Measurements from ENCODE around the gene SDK1. TPM values are rescaled to one million over a fixed set of nuclear protein-coding genes. Genes with fewer than 3 reads are reported as not detected.

SDK1 gene
- total RNA-seq, 3 donors from 2014 or later (not counting 1 experiment from before 2014, with no cell fraction given), result 0.05 to 0.11 TPM; not detected in 1

GRCh38 chr7:4167385-4167910 lies 866.4 kb downstream of the SDK1 start:
- no peak overlapping the region for H3K4me3 Mint-ChIP-seq
- H3K4me1 Mint-ChIP-seq, result no peaks in the 10 kb centered on the region
- ATAC-seq, result no peak

GRCh38 chr7:4168041-4168440 lies 867.0 kb downstream of the SDK1 start:
- no peak overlapping the region for H3K4me3 ChIP-seq (ENCODE audit: low read length)
- Mint-ChIP-seq H3K4me1 (no peaks in the 10 kb centered on the region), H3K27ac (no peak overlapping the region), H3K27me3 (ENCODE audit: low read depth in 2 of 2) (no peaks in the 10 kb centered on the region), H3K36me3 (no peaks in the 10 kb centered on the region), H3K9me3 (no peaks in the 10 kb centered on the region), H3K4me3 (no peak overlapping the region)
- intact Hi-C loops (cut with micrococcal nuclease), result no loop called here
- TF ChIP-seq CTCF (IDR thresholded peaks at IDR 0.05), result no peak
- DNase-seq (no peak), ATAC-seq (no peak)
- H3K27me3 ChIP-seq (ENCODE audit: control insufficient read depth, insufficient read depth, low read length), result no peaks in the 10 kb centered on the region
- H3K36me3 ChIP-seq (ENCODE audit: control insufficient read depth, insufficient read depth, low read length), result no peaks in the 10 kb centered on the region
- WGBS (ENCODE audit: insufficient coverage), result 94% methylated on average over 10 of the region's 10 CpGs
- H3K27ac ChIP-seq (ENCODE audit: low read length), result no peak overlapping the region
- H3K9me3 ChIP-seq (ENCODE audit: control insufficient read depth, insufficient read depth, low read length), result no peaks in the 10 kb centered on the region
- H3K4me1 ChIP-seq (ENCODE audit: control insufficient read depth, insufficient read depth, low read length), result no peaks in the 10 kb centered on the region

More at GRCh38 chr7:4167385-4167910, 866.4 kb downstream of the SDK1 start:
- no peak overlapping the region for H3K27ac ChIP-seq (ENCODE audit: low read length)
- H3K36me3 ChIP-seq (ENCODE audit: control insufficient read depth, insufficient read depth, low read length), result no peaks in the 10 kb centered on the region
- H3K4me3 ChIP-seq (ENCODE audit: low read length), result no peak overlapping the region
- H3K27me3 ChIP-seq (ENCODE audit: control insufficient read depth, insufficient read depth, low read length), result no peaks in the 10 kb centered on the region
- no peak for DNase-seq
- TF ChIP-seq CTCF (IDR thresholded peaks at IDR 0.05), result no peak
- H3K9me3 ChIP-seq (ENCODE audit: control insufficient read depth, insufficient read depth, low read length), result no peaks in the 10 kb centered on the region
- intact Hi-C loops (cut with micrococcal nuclease), result no loop called here
- Mint-ChIP-seq H3K27ac (no peak overlapping the region), H3K9me3 (no peaks in the 10 kb centered on the region), H3K36me3 (no peaks in the 10 kb centered on the region), H3K27me3 (ENCODE audit: low read depth in 2 of 2) (no peaks in the 10 kb centered on the region)
- WGBS (ENCODE audit: insufficient coverage), result 87% methylated on average over 10 of the region's 10 CpGs
- no peaks in the 10 kb centered on the region for H3K4me1 ChIP-seq (ENCODE audit: control insufficient read depth, insufficient read depth, low read length)

- H3K4me1 Mint-ChIP-seq, result no peaks in the 10 kb centered on the region
- H3K36me3 ChIP-seq (ENCODE audit: control insufficient read depth, insufficient read depth, low read length), result no peaks in the 10 kb centered on the region
- H3K4me3 ChIP-seq (ENCODE audit: low read length), result no peak overlapping the region
- no peaks in the 10 kb centered on the region for H3K4me1 ChIP-seq (ENCODE audit: control insufficient read depth, insufficient read depth, low read length)
- H3K4me3 Mint-ChIP-seq, result no peak overlapping the region
- no peak overlapping the region for H3K27ac Mint-ChIP-seq
- 66% methylated on average over 6 of the region's 7 CpGs for WGBS (ENCODE audit: insufficient coverage)
- ATAC-seq (no peak), DNase-seq (no peak)
- intact Hi-C loops (cut with micrococcal nuclease), result no loop called here
- H3K27ac ChIP-seq (ENCODE audit: low read length), result no peak overlapping the region
- no peaks in the 10 kb centered on the region for H3K9me3 Mint-ChIP-seq
- no peaks in the 10 kb centered on the region for H3K27me3 Mint-ChIP-seq (ENCODE audit: low read depth in 2 of 2)
- H3K27me3 ChIP-seq (ENCODE audit: control insufficient read depth, insufficient read depth, low read length), result no peaks in the 10 kb centered on the region
- H3K36me3 Mint-ChIP-seq, result no peaks in the 10 kb centered on the region
- TF ChIP-seq CTCF (IDR thresholded peaks at IDR 0.05), result no peak
- no peaks in the 10 kb centered on the region for H3K9me3 ChIP-seq (ENCODE audit: control insufficient read depth, insufficient read depth, low read length)
Measured at GRCh38 chr7:4168541-4168940, 867.5 kb downstream of the SDK1 start.

GRCh38 chr7:4169455-4169854 lies 868.4 kb downstream of the SDK1 start:
- H3K9me3 ChIP-seq (ENCODE audit: control insufficient read depth, insufficient read depth, low read length), result no peaks in the 10 kb centered on the region

More at GRCh38 chr7:4169455-4169854, 868.4 kb downstream of the SDK1 start:
- DNase-seq (no peak), ATAC-seq (no peak)
- Histone ChIP-seq H3K4me1 (ENCODE audit: control insufficient read depth, insufficient read depth, low read length) (no peaks in the 10 kb centered on the region), H3K27ac (ENCODE audit: low read length) (no peak overlapping the region), H3K36me3 (ENCODE audit: control insufficient read depth, insufficient read depth, low read length) (no peaks in the 10 kb centered on the region), H3K27me3 (ENCODE audit: control insufficient read depth, insufficient read depth, low read length) (no peaks in the 10 kb centered on the region), H3K4me3 (ENCODE audit: low read length) (no peak overlapping the region)
- no peak for TF ChIP-seq CTCF (IDR thresholded peaks at IDR 0.05)
- 89% methylated on average over 10 of the region's 10 CpGs for WGBS (ENCODE audit: insufficient coverage)
- H3K4me3 Mint-ChIP-seq, result no peak overlapping the region
- intact Hi-C loops (cut with micrococcal nuclease), result no loop called here
- H3K36me3 Mint-ChIP-seq, result no peaks in the 10 kb centered on the region
- no peaks in the 10 kb centered on the region for H3K27me3 Mint-ChIP-seq (ENCODE audit: low read depth in 2 of 2)
- H3K9me3 Mint-ChIP-seq, result no peaks in the 10 kb centered on the region
- H3K27ac Mint-ChIP-seq, result no peak overlapping the region
- no peaks in the 10 kb centered on the region for H3K4me1 Mint-ChIP-seq
